ENCODE measurements around the gene LDLRAD4.

The LDLRAD4 gene

DNA sequence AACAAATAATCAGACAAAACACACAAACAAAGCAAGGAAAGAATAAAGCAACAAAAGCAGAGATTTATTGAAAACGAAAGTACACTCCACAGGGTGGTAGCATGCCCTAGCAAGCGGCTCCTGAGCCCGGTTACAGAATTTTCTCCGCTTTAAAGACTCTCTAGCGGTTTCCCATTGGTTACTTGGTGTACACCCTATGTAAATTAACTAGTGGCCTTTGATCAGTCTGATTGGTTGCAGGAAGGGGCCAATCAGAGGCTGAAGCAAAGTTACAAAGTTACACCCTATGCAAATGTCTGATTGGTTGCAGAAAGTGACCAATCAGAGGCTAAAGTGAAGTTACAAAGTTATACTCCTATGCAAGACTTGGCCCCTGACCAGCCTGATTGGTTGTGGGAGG, 242.9 kb downstream of the LDLRAD4 start:
- TF ChIP-seq CTCF (IDR thresholded peaks at IDR 0.05; ENCODE audit: low read depth, low read length): no peak

DNA sequence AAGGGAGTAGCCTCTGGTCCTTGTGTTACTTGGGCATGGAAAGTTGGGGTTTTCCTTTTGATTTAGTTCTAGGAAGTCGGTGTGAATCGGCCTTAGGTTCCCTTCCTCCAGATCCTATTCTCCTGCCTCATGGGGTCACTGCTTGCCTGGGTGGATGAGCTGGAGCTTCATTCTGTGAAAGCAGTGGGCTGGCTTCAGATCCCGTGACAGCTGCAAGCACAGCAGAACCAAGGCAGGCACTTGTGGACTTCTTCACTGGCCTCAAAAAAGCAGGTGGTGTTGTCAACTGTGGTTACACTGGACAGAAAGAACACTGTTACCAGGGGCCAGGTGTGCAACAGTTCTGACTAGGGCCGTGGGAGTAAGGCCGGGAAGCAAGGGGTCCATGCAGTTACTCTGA, 243.4 kb downstream of the LDLRAD4 start:
- DNase-seq (ENCODE audit: extremely low read depth, low read depth): no peak
- no peak for TF ChIP-seq CTCF (IDR thresholded peaks at IDR 0.05; ENCODE audit: low read depth, low read length)

More for the DNA sequence above, 242.9 kb downstream of the LDLRAD4 start:
- no peak for DNase-seq (ENCODE audit: extremely low read depth, low read depth)

- no peak for TF ChIP-seq CTCF (IDR thresholded peaks at IDR 0.05; ENCODE audit: low read depth, low read length)
- no peak for DNase-seq (ENCODE audit: extremely low read depth, low read depth)
Observed at GRCh38 chr18:13462686-13463085, 244.1 kb downstream of the LDLRAD4 start.

DNA sequence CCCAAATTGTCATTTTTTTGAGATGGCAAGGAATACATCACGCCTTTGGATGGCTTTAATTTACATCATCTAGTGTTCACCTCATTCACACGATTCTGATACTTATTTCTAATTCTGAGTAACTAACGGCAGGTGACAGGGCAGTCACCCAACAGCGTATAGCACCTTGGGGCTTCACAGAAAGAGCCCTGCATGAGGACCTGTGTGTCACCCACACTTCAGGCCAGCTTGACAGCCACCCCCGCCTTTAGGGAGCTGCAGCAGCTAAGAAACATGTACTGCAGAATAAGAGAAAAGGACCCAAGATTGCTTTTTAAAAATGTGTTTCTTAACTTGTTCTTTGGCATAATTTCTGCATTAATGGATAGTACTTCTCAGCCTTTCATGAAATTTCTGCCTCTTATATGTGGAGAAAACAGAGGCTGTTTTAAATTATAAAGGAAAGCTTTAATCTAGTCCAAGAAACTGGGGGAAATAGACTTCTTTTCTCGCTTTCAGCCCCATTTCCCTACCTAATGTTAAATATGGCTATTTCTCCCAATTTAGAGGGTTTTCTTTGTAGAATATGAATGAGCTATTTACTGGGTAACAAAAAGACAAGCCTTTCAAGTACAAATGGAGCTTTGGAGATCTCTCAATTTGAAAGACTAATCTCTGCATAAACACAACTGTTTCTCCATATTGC, 245.1 kb downstream of the LDLRAD4 start:
- no peak for DNase-seq (ENCODE audit: extremely low read depth, low read depth)
- no peak for TF ChIP-seq CTCF (IDR thresholded peaks at IDR 0.05; ENCODE audit: low read depth, low read length)

GRCh38 chr18:13464432-13465123, 246.0 kb downstream of the LDLRAD4 start:
- DNase-seq (ENCODE audit: extremely low read depth, low read depth): no peak
- TF ChIP-seq CTCF (IDR thresholded peaks at IDR 0.05; ENCODE audit: low read depth, low read length): no peak

DNA sequence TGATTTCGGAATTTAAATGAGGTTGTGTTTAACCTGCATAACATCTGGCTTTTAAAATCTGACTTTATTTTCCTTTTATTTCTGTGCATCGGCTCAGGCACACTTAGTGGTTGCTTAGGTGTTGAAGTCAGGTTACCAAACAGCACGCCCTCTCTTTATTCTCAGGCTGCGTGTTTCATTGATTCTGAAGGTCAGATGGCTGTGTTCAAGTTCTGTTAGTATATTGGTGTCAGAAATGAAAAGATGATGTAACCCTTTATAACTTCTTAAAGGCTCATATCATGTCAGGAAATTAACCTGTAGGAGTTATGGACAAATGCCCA, 246.5 kb downstream of the LDLRAD4 start:
- TF ChIP-seq CTCF (IDR thresholded peaks at IDR 0.05; ENCODE audit: low read depth, low read length): no peak

DNA sequence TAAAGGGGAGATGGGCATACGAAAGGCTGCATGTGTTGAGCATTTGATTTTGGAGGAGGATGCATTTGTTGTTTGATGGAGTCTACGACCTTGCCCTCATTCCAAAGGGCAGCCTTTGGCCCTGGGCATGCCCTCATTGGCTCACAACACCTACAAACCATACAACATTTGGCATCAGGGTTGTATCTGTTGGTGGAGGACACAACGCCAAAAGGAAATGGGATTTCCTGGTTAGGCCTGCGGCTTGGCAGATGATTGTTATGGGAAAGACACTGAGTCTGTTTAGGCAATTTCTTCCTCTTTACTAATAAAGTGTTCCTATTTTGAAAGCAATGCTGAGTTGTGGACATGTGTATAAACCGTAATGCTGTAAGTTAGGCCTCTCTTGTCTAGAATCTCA, 246.9 kb downstream of the LDLRAD4 start:
- DNase-seq (ENCODE audit: extremely low read depth, low read depth): no peak
- no peak for TF ChIP-seq CTCF (IDR thresholded peaks at IDR 0.05; ENCODE audit: low read depth, low read length)

More for the DNA sequence above, 246.5 kb downstream of the LDLRAD4 start:
- DNase-seq (ENCODE audit: extremely low read depth, low read depth): no peak
